CD14-positive monocyte (primary cell): Measurements from ENCODE around the gene LINC01488. TPM values are rescaled to one million over a fixed set of nuclear protein-coding genes. Genes with fewer than 3 reads are reported as not detected.

Experiments
- DNase-seq, 3 donors: peaks; one replicate each; pipeline ENCODE4 v3.0.0-alpha.2; 2011 to 2022
- H2AFZ ChIP-seq: 2 replicates; pipeline ENCODE4 v1.6.0; 2012; ENCODE audit warnings: mild to moderate bottlenecking, low read depth, low read length, inconsistent platforms; ENCODE audit not compliant: insufficient read depth, poor library complexity, severe bottlenecking
- H3K27ac ChIP-seq, 2 donors: 1 replicate in 1 of 2; 2 replicates in 1 of 2; pipeline ENCODE4 v1.5.1; 2012 to 2013; ENCODE audit warnings: low read length in 2 of 2, control low read depth in 1 of 2, inconsistent platforms in 1 of 2, low read depth in 1 of 2, mild to moderate bottlenecking in 1 of 2
- H3K27me3 ChIP-seq, 2 donors: one replicate each; pipeline versions ENCODE4 v1.6.0 to v1.6.1; 2011 to 2013; ENCODE audit warnings: low read length in 2 of 2; ENCODE audit not compliant: control insufficient read depth in 2 of 2, insufficient read depth in 2 of 2
- H3K36me3 ChIP-seq, 2 donors: replicated peaks in 1 of 2; 1 replicate in 1 of 2; 2 replicates in 1 of 2; pipeline versions ENCODE4 v1.5.1 to v1.6.1; 2012 to 2013; ENCODE audit warnings: low read length in 2 of 2, control low read depth in 1 of 2, inconsistent platforms in 1 of 2, mild to moderate bottlenecking in 1 of 2; ENCODE audit not compliant: insufficient read depth in 2 of 2, control insufficient read depth in 1 of 2
- H3K4me1 ChIP-seq, 2 donors: 1 replicate in 1 of 2; 2 replicates in 1 of 2; pipeline versions ENCODE4 v1.5.1 to v1.6.1; 2012 to 2013; ENCODE audit warnings: low read length in 2 of 2, control low read depth in 1 of 2, inconsistent platforms in 1 of 2, mild to moderate bottlenecking in 1 of 2, moderate library complexity in 1 of 2; ENCODE audit not compliant: insufficient read depth in 2 of 2, control insufficient read depth in 1 of 2
- H3K4me2 ChIP-seq: replicated peaks from 2 replicates; pipeline ENCODE3; 2012; ENCODE audit warnings: low read length, moderate library complexity, mild to moderate bottlenecking; ENCODE audit not compliant: poor library complexity, severe bottlenecking; ENCODE audit errors: extremely low read depth
- H3K4me3 ChIP-seq, 3 experiments: fragments of 200-600 bp in 1 of 3; sonication (generic) in 1 of 3; replicated peaks in 1 of 3; 1 replicate in 2 of 3; 2 replicates in 1 of 3; pipeline ENCODE4 v1.5.1; 2011 to 2013; ENCODE audit warnings: low read length in 3 of 3, mild to moderate bottlenecking in 3 of 3, control low read depth in 2 of 3, low read depth in 2 of 3, inconsistent platforms in 1 of 3, moderate library complexity in 1 of 3
- H3K79me2 ChIP-seq: 2 replicates; pipeline ENCODE4 v1.6.0; 2012; ENCODE audit warnings: mild to moderate bottlenecking, control low read depth, inconsistent platforms, low read length, moderate library complexity; ENCODE audit not compliant: insufficient read depth
- H3K9ac ChIP-seq: 2 replicates; pipeline ENCODE4 v1.6.0; 2017; ENCODE audit warnings: low read length, mild to moderate bottlenecking; ENCODE audit not compliant: insufficient read depth, poor library complexity, severe bottlenecking
- H3K9me3 ChIP-seq, 2 donors: replicated peaks in 1 of 2; 1 replicate in 1 of 2; 2 replicates in 1 of 2; pipeline versions ENCODE4 v1.5.1 to v1.6.1; 2012 to 2013; ENCODE audit warnings: low read length in 2 of 2, control low read depth in 1 of 2; ENCODE audit not compliant: control insufficient read depth in 1 of 2, insufficient read depth in 1 of 2
- H4K20me1 ChIP-seq: 2 replicates; pipeline ENCODE4 v1.6.0; 2012; ENCODE audit warnings: mild to moderate bottlenecking, low read length, control low read depth, moderate library complexity; ENCODE audit not compliant: insufficient read depth
- H3K27ac Mint-ChIP-seq, 7 donors: one replicate each; pipeline ENCODE4 v1.8.0; 2020; ENCODE audit warnings: mild to moderate bottlenecking in 7 of 7, mixed read lengths in 7 of 7, moderate library complexity in 6 of 7, inconsistent platforms in 2 of 7
- H3K27me3 Mint-ChIP-seq, 3 donors: one replicate each; pipeline ENCODE4 v1.8.0; 2021 to 2022; ENCODE audit warnings: low read depth in 3 of 3, mild to moderate bottlenecking in 3 of 3, mixed read lengths in 3 of 3, moderate library complexity in 3 of 3, inconsistent platforms in 1 of 3
- H3K36me3 Mint-ChIP-seq, 2 donors: one replicate each; pipeline ENCODE4 v1.8.0; 2020; ENCODE audit warnings: mixed read lengths in 2 of 2, inconsistent platforms in 1 of 2, mild to moderate bottlenecking in 1 of 2
- H3K4me1 Mint-ChIP-seq: one replicate; pipeline ENCODE4 v1.8.0; 2020; ENCODE audit warnings: mild to moderate bottlenecking, mixed read lengths
- H3K4me3 Mint-ChIP-seq, 2 donors: one replicate each; pipeline ENCODE4 v1.8.0; 2020; ENCODE audit warnings: mild to moderate bottlenecking in 2 of 2, mixed read lengths in 2 of 2, moderate library complexity in 1 of 2
- H3K9me3 Mint-ChIP-seq, 7 donors: one replicate each; pipeline ENCODE4 v1.8.0; 2020 to 2022; ENCODE audit warnings: mixed read lengths in 7 of 7, mild to moderate bottlenecking in 6 of 7, moderate library complexity in 6 of 7, inconsistent platforms in 2 of 7
- WGBS: methylation state at CpG from one replicate; pipeline ENCODE4 v1.1.5; 2013; ENCODE audit warnings: missing lambda C conversion rate; ENCODE audit not compliant: insufficient coverage; 5-methylcytosine and 5-hydroxymethylcytosine counted together
- intact Hi-C, 2 donors: fragments of 100-400 bp; cut with micrococcal nuclease; formaldehyde crosslinking; loops; one replicate each; pipeline versions ENCODE4 v1.15.0 to v1.15.1; 2023
- polyA plus RNA-seq, 3 donors: library from polyadenylated mRNA; depleted of rRNA in 1 of 3; unstranded in 2 of 3; stranded (reverse) in 1 of 3; fragments of 300-500 nt in 2 of 3; fragments of >200 nt in 1 of 3; fragmentation: Illumina TruSeq in 2 of 3; gene quantifications; 1 replicate in 2 of 3; 2 replicates in 1 of 3; pipeline ENCODE4 v1.2.3, GENCODE V29; 2012 to 2021
- TF ChIP-seq, protein P1 (sequence below): fragments of 200-600 bp; IDR thresholded peaks from one replicate; pipeline ENCODE4 v1.8.0; 2022; ENCODE audit warnings: antibody characterized with exemption, mild to moderate bottlenecking

LINC01488 gene
- polyA plus RNA-seq, 3 donors = not detected

DNA sequence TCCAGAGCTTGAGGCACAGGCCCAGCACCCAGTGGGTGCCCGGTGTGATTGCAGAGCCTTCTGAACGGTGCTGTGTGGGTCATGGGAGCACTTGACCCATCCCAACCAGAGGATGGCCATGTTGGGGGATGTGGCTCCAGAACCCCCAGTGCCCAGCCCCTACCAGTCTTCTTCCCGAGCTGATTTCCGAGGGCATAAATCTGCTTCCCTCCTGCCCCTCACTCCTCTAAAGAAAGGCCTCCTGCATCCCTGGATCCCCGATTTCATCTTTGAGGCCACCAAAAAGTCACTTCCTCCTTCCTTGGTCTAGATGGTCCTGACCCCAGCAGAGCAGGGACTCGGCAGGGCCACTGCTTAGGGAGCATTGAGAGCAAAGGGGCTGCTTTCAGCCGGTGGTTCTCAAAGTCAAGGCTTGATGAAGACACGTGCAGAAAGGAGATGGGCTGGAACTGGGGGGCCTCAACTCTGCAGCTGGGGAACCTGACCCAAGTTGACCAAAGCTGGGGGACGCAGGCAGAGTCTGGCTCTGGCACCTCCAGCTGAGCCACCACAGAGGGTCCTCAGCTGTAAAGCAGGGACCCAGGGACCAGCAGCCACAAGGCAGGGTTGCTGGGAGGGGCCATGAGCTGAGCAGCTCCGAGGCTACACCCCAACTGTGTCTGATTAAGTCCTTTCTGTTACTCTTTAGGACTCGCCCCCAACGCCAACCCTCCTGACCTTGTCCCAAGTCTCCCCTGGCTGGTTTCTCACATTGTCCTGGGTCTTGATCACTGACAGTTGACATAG, 56.6 kb downstream of the LINC01488 start:
- Histone ChIP-seq H3K9me3 (no peaks in the 10 kb centered on the region), H4K20me1 (no peaks in the 10 kb centered on the region), H3K9ac (no peak overlapping the region), H3K27me3 (no peaks in the 10 kb centered on the region), H3K36me3 (no peaks in the 10 kb centered on the region), H3K27ac (no peak overlapping the region), H3K4me2 (no peak overlapping the region), H3K79me2 (no peaks in the 10 kb centered on the region), H3K4me3 (no peak overlapping the region), H2AFZ (no peak overlapping the region), H3K4me1 (peaks cover 18 to 22% of the 10 kb centered on the region in 2 donors)
- 91% methylated on average over 11 of the region's 12 CpGs for WGBS
- Mint-ChIP-seq H3K9me3 (peaks cover 0 to 1% (median 0%) of the 10 kb centered on the region in 7 donors), H3K27ac (peak overlapping the region in 1 of 7 donors; percentile 82), H3K27me3 (peaks cover 0 to 4% (median 0%) of the 10 kb centered on the region in 3 donors), H3K4me1 (peaks cover 16% of the 10 kb centered on the region), H3K4me3 (no peak overlapping the region), H3K36me3 (no peaks in the 10 kb centered on the region)
- no peak for DNase-seq
- TF ChIP-seq, protein P1, sequence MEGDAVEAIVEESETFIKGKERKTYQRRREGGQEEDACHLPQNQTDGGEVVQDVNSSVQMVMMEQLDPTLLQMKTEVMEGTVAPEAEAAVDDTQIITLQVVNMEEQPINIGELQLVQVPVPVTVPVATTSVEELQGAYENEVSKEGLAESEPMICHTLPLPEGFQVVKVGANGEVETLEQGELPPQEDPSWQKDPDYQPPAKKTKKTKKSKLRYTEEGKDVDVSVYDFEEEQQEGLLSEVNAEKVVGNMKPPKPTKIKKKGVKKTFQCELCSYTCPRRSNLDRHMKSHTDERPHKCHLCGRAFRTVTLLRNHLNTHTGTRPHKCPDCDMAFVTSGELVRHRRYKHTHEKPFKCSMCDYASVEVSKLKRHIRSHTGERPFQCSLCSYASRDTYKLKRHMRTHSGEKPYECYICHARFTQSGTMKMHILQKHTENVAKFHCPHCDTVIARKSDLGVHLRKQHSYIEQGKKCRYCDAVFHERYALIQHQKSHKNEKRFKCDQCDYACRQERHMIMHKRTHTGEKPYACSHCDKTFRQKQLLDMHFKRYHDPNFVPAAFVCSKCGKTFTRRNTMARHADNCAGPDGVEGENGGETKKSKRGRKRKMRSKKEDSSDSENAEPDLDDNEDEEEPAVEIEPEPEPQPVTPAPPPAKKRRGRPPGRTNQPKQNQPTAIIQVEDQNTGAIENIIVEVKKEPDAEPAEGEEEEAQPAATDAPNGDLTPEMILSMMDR = no peak
- intact Hi-C loops = no loop called here

- H3K4me2 ChIP-seq = no peak overlapping the region
- H3K27me3 ChIP-seq = no peaks in the 10 kb centered on the region
- H3K4me3 Mint-ChIP-seq = no peak overlapping the region
- peaks cover 18 to 22% of the 10 kb centered on the region in 2 donors for H3K4me1 ChIP-seq
- intact Hi-C loops = no loop called here
- no peak overlapping the region for H3K9ac ChIP-seq
- peak overlapping the region; percentile 46 for H2AFZ ChIP-seq
- H3K27ac ChIP-seq = no peak overlapping the region
- H3K9me3 Mint-ChIP-seq = peaks cover 0 to 1% (median 0%) of the 10 kb centered on the region in 7 donors
- H3K27ac Mint-ChIP-seq = no peak overlapping the region
- no peaks in the 10 kb centered on the region for H3K36me3 ChIP-seq
- TF ChIP-seq, protein P1 = no peak
- H4K20me1 ChIP-seq = no peaks in the 10 kb centered on the region
- 94% methylated on average over 6 of the region's 8 CpGs for WGBS
- peaks cover 0 to 2% (median 0%) of the 10 kb centered on the region in 3 donors for H3K27me3 Mint-ChIP-seq
- no peak overlapping the region for H3K4me3 ChIP-seq
- peaks cover 16% of the 10 kb centered on the region for H3K4me1 Mint-ChIP-seq
- no peaks in the 10 kb centered on the region for H3K9me3 ChIP-seq
- H3K36me3 Mint-ChIP-seq = no peaks in the 10 kb centered on the region
- no peak for DNase-seq
- no peaks in the 10 kb centered on the region for H3K79me2 ChIP-seq
Measured at GRCh38 chr11:69538854-69539253, 57.4 kb downstream of the LINC01488 start.
